GM21447 (cell line): ENCODE data around the gene RPL18.
"Not testable (repeated sequence)": the region's sequence is repeated elsewhere in the genome, so short reads cannot be mapped to it uniquely, and the experiment has no call there.

ENCODE experiments used
- ATAC-seq: cut with Tn5 transposase; IDR thresholded peaks from one replicate; pipeline ENCODE4 v1.9.1; 2021; ENCODE audit not compliant: unreplicated experiment

RPL18 gene

DNA sequence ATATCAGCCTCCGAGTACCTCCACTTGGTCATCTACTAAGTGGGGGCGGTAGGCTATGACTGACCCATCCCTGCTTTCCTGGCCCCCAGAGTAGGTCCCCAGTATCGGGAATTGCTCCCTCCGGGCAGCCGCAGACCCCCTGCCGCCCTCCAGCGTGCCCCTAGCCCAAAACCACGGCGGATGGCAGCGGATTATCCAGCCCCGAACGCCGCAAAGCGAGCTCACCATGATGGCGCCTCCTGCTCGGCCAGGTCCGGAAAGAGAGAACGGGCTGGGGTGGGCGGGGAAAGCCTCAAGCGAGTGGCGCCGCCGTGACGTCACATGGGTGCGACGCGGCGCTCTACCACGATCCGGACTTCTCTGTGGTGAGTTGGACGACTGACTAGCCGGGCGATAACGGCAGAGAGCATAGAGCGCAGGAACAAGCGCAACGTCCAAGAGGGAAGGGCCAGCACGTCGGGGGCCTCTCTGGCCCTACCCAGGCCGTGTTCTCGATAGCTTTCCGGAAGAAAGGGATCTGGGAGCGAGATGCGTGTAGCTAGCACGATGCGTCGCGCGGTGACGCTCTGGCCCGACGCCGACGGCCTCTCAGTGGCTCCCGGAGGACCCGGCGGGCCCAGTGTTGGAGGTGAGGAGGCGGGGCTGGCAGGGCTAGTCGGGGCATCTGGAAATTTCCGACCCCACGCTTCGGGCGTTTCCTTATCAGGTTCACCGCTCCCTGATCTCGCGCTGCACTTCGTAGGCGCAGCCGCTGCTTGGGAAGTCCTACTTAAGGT lies at the start of gene RPL18, which contains the start of gene SPHK2:
Gene RPL18, minus strand, starts transcription at position 263 of the 776 bp plus-strand sequence. Its CDS starts 35 bp downstream, at position 228.
Gene SPHK2, plus strand, starts transcription at position 591 of the 776 bp plus-strand sequence. CDS start 1,009 bp downstream, outside the sequence.
- peak; percentile 75 for ATAC-seq

DNA sequence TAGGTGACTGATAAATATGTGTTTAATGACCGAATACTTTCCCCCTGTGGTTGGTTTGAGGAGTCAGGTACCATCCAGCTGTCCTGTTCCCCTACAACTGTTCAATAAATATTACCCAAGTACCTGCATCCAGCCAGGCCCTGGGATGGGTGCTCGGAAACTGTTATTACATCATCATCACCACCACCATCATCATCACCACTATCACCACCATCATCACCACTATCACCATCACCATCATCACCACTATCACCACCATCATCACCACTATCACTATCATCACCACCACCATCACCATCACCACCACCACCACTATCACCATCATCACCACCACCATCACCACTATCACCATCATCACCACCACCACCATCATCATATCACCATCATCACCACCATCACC lies 49.8 kb upstream of the RPL18 start:
- ATAC-seq: no peak

DNA sequence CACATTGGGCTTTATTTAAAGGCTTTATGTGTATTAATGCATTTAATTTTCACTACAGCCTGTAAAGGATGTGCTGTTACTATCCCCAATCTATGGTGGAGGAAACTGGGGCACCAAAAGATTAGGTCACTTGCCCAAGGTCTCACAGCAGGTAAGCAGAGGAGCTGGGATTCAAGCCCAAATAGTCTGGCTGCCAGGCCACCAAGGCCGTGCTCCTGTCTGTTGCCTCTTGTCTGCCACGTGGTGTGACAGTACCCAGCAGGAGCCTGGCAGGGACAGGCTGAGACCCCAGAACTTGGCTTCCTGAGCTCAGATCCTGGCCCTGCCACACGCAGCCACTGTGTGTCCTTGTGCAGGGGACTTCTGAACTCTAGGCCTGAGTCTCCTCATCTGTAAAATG lies 49.4 kb upstream of the RPL18 start:
- no peak for ATAC-seq

DNA sequence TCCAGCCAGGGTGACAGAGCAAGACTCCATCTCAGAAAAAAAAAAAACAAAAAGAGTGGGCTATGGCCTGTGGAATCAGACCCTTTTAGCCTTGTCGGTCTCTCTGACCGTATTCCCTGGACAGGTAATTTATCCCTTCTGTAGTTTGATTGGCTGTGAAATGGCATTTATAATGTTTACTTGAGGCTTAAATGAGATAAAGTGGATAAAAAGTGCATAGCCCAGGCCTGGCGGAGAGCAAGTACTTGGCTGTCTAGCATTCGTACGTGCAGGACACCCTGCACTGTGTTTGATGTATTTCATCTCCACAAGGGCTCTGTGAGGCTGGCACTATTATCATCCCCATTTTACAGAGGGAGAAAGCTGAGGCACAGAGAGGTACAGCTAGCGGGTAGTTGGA lies 46.8 kb upstream of the RPL18 start:
- no peak for ATAC-seq

DNA sequence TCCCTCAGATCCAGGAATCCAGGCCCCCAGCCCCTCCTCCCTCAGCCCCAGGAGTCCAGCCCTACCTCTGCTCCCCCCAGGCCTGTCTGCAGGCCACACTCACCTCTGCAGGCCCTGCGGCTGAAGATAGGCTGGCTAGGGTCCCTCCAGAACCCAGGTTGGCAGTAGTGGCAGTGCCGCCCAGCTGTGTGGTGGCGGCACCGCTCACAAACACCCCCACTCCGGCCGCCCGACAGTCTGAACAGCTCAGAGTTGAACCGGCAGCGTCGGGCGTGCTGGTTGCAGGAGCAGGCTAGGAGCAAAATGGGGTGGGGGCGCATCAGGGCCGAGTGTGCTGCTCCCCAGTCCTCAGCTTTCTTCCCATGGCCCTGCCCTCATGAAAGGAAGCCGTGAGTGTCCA lies 45.5 kb upstream of the RPL18 start:
- no peak for ATAC-seq

DNA sequence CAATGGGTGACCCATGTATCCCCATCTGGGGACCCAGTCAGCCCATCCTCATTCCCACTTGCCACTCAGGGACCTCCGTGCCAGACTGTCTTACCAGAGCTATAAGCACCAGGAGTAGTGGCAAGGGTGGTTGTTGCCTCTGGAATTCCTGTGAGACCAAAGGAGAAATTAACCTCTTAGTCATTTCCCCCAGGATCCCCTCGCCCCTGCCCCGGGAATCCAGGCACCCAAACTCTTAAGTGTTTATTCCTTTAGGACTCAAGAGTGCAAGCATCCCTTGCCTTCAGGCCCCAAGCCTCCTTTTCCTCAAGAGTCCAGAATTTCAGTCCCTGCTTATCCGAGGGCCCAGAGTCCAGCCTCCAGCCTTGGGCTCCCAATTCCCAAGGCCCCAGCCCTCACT lies 44.7 kb upstream of the RPL18 start:
- ATAC-seq: no peak

DNA sequence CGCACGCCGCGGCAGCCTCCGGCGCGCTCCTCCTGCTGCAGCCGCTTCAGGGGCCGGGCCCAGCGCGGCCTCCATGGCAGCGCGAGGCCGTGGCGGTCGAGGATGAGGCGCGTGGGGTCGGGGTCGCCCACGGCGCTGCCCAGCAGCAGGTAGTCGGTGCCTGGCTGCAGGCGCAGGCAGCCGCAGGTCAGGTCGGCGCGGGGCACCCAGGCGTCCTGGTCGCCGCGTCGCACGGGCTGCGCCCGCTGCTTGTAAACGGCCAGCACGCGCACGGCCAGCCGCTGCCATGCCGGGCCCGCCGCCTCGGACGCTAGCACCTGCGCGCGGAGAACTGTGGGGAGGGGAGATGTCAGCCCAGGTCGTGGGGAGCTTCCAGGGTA lies 42.7 kb upstream of the RPL18 start:
- ATAC-seq: no peak

DNA sequence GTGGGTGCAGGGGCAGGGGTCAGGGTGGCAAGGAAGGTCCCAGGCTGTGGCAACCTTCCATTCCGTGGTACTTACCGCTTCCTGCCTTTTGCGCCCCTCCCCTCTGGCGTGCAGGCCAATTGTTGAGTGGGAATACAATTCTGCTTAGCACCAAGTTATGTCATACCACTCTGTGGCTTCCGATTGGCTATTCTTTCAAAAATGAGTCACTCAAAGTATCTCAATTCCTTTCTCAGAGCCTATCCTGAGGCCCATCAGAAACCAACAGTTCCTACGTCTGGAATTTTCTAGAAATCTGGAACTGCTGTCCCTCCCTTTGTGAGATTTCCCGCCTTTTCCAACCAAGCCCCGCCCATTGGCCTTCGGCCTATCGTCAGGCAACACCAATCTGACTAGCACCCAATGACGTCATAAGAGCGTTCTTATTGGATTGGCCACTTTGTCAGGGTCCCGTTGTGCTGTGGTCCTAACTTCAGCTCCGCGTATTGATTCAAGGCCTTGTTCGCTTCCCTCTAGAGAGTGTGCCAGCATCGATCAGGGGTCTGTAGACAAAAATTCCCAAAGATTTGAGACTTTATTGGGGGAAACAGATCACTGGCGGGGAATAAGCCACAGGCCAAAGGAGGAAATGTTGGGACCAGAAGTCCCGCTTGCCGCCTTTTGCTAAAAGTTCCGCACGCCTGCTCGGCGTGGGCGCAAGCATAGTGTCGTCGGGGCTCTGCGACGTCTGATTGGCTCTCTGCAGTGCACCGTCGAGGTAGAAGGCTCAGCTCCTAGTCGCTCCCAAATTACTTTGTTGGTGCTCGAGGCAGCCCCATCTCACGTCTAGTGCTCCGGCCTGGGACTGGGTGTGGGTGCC lies 42.1 kb upstream of the RPL18 start:
- peak; percentile 84 for ATAC-seq

DNA sequence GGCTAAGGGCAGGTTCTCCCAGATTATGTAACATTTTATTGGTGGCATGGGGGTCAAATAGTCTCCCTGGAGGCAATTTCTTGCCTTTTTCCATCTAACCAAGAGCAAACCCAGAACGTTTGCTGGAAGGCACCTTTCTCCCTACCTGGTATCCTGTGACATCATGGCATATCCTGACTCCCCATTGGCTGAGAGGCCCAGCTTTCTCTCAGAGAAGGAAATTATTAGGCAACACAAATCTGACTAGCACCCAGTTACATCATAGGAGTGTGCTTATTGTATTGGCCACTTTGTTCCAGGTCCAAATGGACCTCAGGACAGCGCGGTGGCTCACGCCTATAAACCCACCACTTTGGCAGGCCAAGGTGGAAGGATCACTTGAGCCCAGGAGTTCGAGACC lies 40.8 kb upstream of the RPL18 start:
- no peak for ATAC-seq

DNA sequence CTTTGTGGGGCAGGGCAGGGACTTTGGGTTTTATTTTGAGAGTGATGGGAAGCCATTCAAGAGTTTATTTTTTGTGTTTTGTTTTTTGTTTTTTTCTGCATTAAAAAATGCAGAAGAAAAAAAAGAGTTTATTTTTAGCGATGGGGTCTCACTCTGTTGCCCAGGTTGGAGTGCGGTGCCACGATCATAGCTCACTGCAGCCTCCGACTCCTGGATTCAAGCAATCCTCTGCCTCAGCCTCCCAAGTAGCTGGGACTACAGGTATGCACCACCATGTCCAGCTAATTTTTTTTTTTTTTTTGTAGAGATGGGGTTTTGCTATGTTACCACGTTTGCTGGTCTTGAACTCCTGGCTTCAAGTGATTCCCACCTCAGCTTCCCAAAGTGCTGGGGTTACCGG lies 39.5 kb upstream of the RPL18 start:
- ATAC-seq: no peak

DNA sequence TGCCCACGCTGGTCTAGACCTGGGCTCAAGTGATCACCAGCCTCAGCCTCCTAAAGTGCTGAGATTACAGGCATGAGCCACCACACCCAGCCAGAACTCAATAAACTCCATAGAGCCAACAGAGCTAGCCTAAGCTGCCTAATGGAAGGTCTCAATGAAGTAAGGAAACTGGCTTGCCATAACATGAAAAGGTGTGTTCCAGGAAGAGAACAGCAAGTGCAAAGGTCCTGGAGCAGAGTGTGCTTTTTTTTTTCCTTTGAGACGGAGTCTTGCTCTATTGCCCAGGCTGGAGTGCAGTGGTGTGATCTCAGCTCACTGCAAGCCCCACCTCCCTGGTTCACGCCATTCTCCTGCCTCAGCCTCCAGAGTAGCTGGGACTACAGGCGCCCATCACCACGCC lies 38.9 kb upstream of the RPL18 start:
- not testable (repeated sequence) for ATAC-seq

DNA sequence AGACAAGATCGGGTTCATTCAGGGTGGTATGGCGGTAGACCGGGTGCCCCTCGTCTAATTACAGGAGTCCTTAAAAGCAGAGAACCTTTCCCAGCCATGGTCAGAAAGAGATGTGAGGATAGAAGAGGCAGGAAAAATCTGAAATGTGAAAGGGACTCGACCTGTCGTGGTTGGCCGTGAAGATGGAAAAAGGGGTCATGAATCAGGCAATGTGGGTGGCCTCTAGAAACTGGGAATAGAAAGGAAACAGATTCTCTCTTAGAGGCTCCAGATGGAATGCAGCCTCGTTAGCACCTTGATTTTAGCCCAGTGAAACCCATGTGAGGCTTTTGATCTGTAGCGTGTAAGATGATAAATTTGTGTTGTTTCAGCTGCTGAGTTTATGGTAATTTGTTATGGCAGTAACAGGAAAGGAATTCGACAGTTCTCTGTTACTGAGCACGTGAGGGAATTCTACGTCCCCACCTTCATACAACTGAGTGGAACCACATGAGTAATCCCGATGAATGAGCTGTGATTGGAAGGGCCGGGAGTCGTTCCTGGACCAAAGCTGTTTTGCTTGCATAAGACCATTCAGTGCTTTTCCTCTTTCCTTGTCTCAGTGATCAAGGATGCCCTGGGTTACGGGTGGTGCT lies 38.0 kb upstream of the RPL18 start:
- no peak for ATAC-seq

DNA sequence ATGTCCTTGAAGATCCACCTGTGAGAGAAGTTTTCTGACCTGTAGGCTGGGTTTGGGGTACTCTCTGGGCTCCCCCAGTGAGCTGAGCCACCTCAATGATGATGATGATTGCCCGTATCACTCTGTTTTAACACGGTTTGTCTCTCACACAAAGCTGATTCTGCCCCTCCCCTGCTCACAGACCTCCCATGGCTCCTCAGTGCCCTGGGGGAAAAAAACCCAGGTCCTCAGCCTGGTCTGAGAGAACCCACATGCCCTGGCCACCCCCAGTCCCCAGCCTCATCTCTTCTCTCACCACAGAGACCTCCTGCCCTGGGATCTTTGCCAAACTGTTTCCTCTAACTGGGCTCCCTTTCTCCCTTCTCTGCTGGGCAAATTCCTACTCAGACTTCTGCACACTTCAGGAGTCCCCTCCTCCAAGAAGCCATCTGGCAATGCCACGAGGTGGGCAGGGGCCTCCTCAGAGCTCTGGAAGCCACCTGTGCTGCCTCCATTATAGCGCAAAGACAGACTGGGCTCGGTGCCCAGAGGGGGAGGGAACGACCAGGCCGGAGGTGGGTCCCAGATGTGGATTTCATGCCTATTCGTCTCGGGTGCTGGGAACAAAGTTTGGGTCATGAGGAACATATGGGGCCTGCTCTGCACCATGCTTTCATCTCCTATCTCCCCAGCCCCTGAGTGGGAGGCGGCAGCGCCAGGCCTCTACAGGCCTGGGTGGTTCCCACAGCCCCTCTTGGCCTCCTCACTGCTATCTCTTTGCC lies 35.5 kb upstream of the RPL18 start:
- ATAC-seq: no peak

DNA sequence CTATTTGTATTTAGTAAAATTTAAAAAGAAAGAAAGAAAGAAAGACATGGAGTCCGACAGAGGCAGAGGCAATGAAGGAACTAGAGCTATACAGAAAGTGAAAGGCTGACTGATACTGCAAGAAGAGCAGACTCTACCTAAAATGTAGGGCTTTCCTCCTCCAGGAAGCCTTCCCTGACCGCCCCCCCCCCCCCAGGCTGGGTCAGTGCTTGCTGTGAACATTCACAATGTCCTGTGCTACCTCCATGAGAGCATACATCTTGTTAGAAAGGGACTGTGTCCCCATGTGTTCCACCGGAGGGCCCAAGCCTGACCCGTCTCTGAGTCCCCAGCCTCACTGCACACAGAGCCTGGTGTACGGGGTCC lies 32.7 kb upstream of the RPL18 start:
- ATAC-seq: no peak

DNA sequence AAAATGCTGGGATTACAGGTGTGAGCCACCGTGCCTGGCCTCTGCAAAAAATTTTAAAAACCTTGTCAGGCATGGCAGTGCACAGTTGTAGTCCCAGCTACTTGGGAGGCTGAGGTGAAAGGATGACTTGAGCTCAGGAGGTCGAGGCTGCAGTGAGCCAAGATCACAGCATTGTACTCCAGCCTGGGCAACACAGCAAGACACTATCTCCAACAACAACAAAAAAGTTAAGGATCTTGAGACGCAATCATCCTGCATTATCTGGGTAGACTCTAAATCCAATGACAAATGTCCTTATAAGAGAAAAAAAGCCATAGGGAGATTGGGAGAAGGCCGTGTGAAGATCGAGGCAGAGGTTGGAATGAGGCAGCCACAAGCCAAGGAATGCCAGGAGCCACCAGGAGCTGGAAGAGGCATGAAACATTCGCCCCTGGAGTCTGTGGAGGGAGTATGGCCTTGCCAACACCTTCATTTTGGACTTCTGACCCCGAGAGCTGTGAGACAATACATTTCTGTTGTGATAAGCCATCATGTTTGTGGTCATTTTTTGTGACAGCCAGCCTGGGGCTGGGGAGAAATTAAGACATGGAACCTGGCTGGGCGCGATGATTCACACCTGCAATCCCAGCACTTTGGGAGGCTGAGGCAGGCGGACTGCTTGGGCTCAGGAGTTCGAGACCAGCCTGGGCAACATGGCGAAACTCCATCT lies 32.1 kb upstream of the RPL18 start:
- no peak for ATAC-seq

DNA sequence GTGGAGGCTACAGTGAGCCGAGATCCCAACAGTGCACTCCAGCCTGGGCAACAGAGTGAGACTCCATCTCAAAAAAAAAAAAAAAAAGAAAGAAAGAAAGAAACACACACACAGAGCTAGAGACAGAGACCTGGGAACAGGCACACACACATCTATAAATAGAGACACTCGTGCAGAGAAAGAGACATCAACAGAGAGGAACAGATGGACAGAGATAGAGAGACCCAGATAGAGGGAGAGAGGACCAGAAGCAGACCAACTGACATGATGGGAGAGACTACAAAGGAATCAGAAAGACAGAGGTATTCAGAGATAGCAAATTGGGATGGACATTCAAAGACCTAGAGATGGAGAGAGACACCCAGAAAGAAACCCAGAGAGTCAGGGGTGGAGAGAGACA lies 29.2 kb upstream of the RPL18 start:
- ATAC-seq: no peak

DNA sequence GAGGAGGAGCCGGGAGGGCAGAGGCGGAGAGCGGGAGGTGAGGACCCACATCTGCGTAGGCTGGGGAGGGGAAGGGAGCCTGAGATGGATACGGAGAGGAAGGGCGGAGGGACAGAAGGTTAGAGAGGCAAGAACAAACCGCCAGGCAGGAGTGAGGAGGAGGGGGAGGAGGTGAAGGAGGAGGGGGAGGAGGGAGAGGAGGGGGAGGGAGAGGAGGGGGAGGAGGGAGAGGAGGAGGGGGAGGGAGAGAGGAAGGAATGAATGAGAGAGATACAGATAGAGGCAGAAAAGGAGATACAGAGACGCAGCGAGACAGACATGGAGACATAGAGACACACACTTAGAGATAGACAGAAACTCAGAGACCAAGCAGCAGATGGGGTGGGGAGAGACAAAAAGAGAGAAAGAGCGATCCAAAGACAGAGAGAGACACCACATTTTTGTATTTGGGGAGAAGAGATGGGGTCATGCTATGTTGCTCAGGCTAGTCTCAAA lies 27.8 kb upstream of the RPL18 start:
- ATAC-seq: no peak

DNA sequence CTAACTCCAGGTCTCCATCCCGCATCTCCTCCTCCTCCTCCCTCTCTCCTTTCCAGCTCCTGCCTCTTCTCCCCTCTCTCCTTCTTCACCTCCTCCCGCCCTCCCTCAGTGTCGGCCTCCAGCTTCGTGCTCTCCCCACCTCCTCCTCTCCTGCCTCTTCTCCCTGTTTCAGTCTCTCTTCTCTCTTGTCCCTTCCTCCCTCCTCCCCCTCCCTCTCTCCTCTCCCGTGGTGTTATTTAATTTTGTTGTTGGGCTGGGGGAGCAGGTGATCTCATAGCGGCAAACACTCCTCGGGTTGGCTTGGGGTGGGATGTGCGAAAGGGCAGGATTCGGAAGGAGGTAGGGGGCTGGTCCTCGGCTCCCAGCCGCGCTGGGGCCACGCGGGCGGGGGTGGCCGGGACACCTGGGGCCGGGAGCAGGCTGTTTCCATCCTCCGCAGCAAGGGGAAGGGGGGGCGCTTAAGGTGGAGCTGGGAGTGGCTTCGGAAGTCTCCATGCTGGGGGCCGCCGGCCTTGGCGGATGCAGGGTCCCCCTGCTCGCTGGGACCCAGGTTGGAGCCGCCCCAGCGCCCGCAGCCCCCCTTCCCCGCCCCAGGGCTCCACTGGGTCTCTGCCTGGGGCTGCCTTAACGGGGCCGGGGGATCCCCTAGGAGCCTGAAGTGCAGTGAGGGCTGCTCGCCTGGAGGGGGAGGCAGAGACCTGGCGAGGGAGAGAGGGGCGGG lies 27.2 kb upstream of the RPL18 start, which contains the start of gene CA11:
Gene CA11, minus strand, starts transcription at position 187 of the 721 bp plus-strand sequence. CDS start 555 bp downstream, outside the sequence.
- peak; percentile 62 for ATAC-seq

DNA sequence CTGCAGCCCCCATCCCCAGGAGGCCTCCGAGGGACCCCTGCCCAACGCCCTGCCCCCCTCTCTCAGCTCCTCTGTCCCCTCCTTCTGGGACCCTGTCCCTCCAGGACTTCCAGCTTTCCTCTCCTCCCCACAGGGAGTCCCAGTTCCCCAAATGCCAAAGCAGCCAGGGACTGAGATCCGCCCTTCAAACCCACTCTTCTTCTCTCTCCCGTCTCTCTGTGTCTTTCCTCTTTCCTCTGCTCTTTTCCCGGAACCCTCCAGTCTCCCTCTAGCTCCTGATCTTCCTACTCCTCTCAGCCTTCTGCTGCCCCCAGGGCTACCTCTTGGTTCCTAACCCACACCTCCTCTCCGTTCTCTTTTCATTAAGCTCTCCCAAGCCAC lies 26.6 kb upstream of the RPL18 start:
- no peak for ATAC-seq
